Tibial nerve (tissue), 4 donors: ENCODE measurements around the gene CTBP2.

Experiments used
- CTCF ChIP-seq, 5 experiments: fragments of 200-600 bp in 3 of 5; fragments of 450-650 bp in 2 of 5; sonication (generic) in 3 of 5; IDR thresholded peaks; one replicate each; pipeline ENCODE4 v1.5.1; 2016 to 2019; ENCODE audit warnings: antibody characterized with exemption in 5 of 5, mild to moderate bottlenecking in 3 of 5, moderate library complexity in 2 of 5
- EP300 ChIP-seq, 2 donors: sonication (generic); formaldehyde crosslinking; IDR thresholded peaks; one replicate each; pipeline ENCODE4 v1.6.1; 2017; ENCODE audit warnings: antibody characterized with exemption in 2 of 2, mild to moderate bottlenecking in 1 of 2

GRCh38 chr10:125064681-125065492 lies 95.5 kb downstream of the CTBP2 start:
- TF ChIP-seq CTCF (IDR thresholded peaks at IDR 0.05) = no peak
- TF ChIP-seq EP300 (IDR thresholded peaks at IDR 0.05) = no peak
